OCI-M2 (cell line): ENCODE measurements around the gene CHFR.
"Not testable (repeated sequence)": the region's sequence is repeated elsewhere in the genome, so short reads cannot be mapped to it uniquely, and the experiment has no call there.

Experiments
- DNase-seq: peaks from one replicate; lab custom pipeline; 2025; ENCODE audit not compliant: unreplicated experiment; lab: John Stamatoyannopoulos, UW

The CHFR gene

DNA sequence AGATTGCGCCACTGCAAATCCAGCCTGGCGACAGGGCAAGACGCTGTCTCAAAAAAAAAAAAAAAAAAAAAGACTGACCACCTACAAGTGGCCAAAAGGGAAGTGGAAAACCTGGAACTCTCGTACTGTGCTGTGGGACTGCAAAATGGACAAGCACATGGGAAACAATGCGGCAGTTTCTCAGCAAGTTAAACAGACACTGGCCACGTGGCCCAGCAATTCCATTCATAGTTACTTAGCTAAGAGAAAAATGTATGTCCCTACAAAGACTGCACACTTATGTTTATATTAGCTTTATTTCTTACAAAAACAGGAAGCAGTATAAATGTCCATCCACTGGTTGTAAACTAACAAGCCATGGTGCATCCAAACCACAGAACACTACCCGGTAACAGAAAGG lies 5.6 kb downstream of the CHFR start:
- DNase-seq: no peak

DNA sequence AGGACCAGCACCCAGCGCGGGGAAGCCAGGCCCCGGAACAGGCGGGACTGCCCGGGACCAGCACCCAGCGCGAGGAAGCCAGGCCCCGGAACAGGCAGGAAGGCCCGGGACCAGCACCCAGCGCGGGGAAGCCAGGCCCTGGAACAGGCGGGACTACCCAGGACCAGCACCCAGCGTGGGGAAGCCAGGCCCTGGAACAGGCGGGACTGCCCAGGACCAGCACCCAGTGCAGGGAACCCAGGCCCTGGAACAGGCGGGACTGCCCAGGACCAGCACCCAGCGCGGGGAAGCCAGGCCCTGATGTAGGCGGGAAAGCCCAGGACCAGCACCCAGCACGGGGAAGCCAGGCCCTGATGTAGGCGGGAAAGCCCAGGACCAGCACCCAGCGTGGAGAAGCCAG lies 12.8 kb downstream of the CHFR start:
- DNase-seq: not testable (repeated sequence)

DNA sequence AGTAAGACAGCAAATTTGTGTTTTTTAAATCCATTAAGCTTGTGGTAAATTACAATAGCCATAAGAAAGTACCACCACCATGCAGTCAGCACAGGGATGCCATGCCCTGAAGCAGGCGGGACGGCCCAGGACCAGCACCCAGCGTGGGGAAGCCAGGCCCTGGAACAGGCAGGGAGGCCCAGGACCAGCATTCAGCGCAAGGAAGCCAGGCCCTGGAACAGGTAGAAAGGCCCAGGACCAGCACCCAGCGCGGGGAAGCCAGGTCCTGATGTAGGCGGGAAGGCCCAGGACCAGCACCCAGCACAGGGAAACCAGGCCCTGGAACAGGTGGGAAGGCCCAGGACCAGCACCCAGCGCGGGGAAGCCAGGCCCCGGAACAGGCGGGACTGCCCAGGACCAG lies 13.2 kb downstream of the CHFR start:
- DNase-seq: no peak

DNA sequence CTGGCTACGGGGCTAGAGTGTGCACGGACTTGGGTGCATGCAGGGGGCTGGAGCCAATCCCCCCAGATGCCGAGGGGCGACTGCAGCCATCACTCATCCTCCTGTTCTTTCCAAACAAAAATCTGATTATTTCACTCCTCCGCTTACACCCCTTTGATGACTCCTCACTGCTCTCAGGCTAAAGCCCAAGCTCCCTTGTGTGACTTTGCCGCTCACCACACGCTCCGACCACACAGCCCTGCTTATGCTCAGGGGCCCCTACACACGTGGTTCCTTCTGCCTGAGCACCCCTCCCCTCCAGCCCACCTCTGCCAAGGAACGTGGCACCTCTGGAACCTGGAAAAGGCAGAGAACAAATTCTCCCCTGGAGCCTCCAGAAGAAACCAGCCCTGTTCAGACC lies 13.7 kb downstream of the CHFR start:
- no peak for DNase-seq

DNA sequence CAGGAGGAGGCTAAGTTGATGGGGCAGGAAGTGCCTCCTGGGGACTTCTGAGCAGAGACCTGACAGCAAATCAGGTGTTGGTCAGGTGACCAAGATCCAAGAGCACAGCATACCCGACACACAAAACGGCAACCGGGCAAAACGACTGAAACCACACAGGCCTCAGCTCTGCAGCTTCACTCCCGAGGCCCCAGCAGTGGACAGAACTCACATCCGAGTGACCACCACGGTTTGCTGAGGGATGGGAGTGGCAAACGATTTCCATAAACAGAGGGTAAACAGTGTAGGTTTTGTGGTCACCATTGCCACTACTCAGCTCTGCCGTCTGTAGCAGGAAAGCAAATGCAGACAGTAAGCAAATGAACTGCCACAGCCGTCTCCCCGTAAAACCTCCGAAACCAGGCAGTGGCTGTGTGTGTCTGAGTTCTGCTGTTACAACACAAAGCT lies 14.4 kb downstream of the CHFR start:
- no peak for DNase-seq

DNA sequence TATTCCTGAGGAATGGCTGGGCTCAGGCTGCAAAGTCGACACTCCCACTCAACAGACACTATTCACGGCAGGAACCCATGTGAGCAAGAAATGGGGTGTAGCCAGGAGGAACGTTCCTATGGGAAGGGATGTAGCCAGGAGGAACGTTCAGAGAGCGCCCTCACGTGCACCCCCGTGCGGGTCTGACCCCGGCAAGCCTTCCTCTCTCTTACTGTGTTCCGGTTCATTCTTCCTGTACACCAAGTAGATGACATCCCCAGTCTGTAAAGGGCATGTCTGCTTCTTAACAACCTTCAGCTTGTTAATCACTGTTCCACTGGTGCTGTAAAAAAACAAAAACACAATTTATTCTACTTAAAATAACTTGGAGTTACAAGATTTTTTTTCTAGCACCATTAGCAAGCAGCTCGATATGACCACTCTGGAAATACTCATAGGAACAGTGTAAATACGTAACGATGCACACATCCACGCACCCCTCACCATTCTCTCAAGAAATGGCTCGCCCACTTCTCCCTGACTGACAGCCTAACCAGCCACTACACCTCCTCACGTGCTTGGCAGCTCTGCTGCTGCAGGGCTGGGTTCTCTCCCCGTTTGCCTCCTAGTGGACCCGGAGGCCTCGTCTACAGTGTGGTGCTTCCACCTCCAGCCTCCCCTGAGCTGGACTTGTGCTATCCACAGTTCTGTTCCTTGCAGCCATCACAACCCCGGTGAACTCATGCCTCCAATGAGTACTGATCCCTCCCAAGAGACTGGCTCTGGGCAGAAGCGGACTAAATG lies 15.1 kb downstream of the CHFR start:
- no peak for DNase-seq

DNA sequence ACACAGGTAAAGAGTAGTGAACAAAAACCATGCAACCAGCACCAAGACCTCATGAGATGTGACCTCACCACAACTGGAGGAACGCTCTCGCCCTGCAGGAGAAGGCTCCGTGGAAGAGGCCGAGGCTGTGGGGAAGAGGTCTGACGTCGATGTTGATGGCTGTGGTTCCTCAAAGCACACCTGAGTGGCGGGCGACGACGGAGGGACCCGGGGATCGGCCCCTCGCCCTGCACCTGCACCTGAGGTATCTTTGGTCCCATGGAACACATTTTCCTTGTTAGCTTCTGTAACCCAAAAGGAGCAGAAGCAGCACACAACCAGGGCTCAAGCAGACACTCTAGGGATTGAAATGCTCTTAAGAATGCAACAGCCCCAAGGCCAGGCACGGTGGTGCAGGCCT lies 17.9 kb downstream of the CHFR start:
- DNase-seq: no peak

DNA sequence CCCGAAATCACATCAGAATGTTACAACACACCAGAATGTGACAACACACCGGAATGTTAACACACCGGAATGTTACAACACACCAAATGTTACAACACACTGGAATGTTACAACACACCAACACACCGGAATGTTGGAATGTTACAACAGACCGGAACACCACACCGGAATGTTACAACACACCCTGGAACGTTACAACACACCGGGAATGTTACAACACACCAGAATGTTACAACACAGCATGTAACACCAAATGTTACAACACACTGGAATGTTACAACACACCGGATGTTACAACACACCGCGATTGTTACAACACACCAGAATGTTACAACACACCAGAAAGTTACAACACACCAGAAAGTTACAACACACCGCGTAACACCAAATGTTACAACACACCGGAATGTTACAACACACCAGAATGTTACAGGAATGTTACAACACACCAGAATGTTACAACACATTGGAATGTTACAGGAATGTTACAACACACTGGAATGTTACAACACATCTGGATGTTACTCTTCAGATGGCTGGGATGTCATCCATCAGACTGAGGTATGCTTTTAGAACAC lies 21.1 kb downstream of the CHFR start:
- DNase-seq: no peak

DNA sequence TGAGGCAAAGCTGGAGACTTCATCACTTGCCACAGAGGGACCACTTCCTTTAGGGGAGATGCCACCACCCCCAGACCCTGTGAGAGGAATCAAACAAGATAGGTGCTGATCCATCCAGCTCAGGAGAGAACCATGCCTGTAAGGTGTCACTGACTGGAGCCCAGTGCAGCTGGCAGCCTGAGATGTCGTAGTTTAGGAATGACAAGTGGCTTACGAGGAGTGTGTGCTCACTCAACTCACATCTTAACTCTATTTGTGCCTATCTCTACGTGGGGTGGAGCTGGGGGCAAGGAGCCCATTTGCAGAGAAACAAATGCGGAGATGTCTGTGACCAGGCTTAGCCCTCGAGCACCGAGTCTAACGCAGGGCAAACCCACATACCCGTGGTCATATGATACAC lies 25.8 kb downstream of the CHFR start:
- DNase-seq: no peak

DNA sequence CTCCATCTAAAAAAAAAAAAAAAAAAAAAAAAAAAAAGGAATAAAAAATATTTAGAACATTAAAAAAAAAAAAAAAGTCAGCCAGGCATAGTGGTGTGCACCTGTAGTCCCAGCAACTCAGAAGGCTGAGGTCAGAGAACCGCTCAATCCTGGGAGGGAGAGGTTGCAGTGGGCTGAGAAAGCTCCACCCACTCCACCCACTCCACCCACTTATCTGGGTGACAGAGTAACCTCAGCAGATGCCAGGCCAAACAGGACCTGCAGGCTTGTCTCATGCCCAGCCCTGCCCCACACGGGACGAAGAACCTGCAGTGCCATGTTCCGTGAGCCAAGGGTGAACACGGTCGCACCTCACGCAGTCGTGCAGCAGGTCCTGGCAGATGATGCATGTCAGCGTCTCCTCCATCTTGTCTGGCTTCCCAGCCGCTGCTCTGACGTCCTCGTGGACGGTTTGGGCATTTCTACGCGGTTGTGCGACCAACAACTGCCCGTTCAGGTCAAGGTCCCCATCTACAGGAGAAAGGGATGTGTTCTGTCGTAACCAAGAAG lies 28.6 kb downstream of the CHFR start:
- DNase-seq: no peak

DNA sequence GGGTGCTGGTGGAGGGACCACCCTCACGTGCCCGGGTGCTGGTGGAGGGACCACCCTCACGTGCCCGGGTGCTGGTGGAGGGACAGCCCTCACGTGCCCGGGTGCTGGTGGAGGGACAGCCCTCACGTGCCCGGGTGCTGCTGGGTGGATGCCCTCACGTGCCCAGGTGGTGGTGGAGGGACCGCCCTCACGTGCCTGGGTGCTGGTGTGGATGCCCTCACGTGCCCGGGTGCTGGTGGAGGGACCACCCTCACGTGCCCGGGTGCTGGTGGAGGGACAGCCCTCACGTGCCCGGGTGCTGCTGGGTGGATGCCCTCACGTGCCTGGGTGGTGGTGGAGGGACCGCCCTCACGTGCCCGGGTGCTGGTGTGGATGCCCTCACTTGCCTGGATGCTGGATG lies 30.4 kb downstream of the CHFR start:
- not testable (repeated sequence) for DNase-seq

DNA sequence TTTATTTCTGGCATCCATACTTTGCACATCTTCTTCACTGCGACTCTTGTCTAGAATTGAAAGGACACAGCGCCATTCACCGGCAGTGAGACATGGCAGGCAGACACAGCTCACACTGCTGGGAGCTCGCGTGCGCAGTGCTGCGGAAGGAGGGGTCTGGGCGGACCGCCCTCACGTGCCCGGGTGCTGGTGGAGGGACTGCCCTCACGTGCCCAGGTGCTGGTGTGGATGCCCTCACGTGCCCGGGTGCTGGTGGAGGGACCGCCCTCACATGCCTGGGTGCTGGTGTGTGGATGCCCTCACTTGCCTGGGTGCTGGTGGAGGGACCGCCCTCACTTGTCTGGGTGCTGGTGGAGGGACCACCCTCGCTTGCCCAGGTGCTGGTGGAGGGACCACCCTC lies 30.8 kb downstream of the CHFR start:
- DNase-seq: no peak

DNA sequence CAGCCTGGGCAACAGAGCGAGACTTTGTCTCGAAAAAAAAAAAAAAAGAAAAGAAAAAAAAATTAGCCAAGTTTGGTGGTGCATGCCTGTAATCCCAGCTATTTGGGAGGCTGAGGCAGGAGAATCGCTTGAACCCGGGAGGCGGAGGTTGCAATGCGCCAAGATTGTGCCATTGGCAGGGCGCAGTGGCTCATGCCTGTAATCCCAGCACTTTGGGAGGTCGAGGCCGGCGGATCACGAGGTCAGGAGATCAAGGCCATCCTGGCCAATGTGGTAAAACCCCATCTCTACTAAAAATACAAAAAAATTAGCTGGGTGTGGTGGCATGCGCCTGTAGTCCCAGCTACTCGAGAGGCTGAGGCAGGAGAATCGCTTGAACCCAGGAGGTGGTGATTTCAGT lies 32.2 kb downstream of the CHFR start:
- not testable (repeated sequence) for DNase-seq

DNA sequence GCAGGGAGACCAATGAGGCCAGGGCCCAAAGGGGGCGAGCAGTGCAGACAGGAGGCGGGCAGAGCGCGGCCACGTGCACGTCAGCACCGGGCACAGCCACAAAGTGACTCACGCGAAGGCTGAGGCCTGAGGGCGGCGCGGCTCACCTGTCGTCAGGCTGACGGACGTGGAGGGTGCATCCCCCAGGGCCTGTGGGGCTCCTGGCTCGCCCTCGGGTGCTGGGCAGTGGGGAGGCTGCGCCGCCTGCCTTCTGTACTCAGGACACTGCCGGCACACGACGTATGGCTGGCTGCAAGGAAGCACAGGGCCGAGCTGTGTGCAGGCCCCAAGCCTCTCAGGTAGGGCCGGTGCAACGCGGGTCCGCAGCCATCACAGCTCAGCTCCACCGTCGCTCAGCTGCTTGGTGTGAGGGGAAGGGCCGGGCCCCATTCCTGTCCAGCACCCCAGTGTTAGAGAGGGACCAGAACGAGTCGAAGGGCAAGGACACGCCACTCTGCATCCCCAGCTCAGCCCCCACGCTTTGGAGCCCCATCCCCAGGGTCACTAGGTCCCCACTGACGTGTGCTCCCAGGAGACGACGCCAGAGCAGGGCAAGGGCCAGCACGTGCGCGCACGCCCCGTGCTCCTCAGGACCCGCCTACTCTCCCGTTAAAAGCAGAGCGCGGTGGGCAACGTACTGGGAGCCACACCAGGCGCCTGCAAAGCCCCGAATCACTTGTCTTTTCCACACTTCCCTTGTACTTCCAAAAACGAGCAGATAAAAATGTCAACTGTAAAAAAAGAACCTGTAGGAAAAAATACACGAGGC lies 33.9 kb downstream of the CHFR start:
- no peak for DNase-seq

DNA sequence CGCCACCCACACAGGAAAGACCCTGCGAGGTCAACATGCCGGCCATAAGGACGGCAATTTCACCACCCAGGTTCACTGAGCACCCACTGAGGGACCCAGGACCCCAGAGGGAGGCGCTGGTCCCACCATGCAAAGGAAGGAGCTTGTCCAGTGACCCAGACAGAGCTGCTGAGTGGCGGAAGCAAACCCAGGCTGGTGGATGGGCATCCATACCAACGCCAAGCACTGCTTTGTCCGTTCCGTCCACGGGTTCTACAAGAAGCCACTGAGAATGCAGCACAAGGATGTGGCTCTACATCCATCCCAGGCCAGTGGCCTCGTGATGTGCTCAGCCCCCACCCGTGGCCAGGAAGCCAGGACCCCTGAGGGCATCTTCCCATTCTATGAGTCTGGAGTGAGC lies 34.9 kb downstream of the CHFR start:
- no peak for DNase-seq

DNA sequence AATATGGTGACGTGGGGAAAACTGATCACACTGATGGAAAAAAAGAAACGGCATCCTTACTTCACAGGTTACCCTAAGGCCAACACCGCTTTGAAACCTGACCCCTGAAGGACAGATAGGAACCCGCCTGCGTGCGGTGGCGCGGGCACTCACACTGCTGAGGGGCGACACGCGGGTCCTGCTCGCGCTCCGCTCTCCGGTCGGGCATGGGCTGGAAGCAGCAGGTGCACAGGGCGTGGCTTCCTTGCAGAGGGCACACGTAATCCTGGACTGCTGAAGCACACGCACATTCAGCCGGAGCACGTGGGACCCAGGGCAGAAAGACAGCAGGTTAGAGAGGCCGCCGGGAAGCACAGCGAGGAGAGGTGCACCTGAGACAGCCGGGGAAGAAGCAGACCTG lies 35.9 kb downstream of the CHFR start:
- DNase-seq: no peak

DNA sequence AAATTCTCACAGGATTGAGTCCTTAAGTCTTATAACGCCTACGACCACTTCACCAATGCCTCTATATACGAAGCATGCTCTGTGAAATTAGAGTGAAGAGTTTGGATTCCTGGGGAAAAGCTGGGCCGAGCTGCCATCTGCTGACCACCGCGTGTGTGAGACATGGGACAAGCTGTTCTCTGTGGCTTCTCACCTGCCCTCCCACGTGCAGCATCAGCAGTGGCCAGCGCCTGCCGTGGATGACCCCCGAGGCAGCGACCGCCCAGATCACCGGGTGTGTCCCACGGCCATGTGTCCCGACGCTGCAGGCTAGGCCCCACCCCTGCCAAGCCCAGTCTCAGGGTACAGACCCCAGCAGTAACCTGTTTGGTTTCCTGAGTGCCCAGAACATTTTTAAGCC lies 37.1 kb downstream of the CHFR start:
- DNase-seq: no peak

DNA sequence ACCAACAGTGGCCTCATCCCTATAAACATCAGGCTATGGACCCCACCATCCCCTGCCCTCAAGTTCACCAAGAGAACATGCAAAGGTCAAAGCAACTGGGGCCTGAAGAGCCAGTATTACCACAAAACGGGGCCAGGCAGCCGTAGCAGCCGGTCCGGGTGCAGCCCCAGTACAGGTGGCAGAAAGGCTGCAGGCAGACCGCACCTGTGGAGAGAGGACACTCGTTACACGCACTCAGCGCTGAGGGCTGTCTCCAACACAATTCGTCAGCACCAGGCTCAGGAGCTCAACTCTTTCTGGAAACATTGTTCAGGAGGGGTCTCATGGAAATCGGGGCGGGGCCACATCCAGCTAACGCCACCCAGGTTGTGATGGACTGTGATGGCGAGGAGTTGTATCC lies 38.9 kb downstream of the CHFR start:
- DNase-seq: no peak

DNA sequence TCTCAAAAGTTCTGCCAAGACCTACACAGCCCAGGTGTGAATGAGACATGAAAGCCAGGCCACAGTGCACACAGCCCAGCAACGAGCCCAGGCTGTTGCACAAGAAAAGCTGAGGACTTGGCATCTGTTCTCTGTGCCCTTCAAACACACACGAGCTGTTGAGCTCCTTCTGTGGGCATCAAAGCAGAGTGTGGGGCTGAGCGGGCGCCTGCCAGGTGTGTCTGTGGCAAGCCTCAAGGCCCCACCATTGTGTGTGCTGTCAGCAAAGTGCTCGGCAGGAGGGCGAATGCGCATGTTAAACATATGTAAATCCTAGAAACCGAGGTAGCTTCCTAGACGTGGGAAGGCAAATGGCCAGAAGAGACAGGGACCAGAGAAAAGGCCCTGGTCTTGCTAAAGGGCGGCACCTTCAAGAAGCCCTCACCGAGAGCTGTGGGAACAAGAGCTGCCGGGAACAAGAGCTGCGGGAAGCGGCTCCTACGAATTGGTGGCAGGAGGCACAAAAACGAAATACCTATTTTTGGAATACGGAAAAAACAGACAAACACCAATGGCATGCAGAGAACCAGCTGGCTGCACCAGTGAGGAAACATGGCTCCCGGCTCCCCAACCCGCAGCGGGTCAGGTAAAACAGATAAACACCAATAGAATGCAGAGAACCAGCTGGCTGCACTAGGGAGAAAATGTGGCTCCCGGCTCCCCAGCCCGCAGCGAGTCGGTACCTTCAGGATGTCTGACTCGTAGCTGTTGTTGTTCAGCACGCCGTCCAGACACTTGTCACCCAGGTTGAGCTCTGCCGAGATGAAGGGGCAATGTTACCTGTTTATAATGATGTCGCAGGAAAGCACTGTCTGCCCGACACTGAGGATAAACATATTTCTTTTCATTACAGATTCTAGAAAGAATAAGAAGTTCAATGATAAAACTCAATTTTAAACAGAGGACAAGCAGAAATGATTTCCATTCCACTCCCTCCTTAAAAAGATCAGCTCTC lies 39.7 kb downstream of the CHFR start:
- no peak for DNase-seq

DNA sequence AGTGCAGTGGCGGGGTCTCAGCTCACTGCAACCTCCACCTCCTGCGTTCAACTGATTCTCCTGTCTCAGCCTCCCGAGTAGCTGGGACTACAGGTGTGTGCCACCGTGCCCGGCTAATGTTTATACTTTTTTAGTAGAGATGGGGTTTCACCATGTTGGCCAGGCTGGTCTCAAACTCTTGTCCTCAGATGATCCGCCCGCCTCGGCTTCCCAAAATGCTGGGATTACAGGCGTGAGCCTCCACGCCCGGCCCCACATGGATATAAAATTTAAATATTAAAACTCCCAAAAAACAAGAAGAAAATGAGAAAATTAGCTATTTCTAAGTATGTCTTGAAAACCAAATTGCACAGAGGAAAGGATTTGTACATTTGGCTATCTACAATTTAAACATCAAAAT lies 42.7 kb downstream of the CHFR start:
- DNase-seq: not testable (repeated sequence)
